Measurements from ENCODE around the gene ASTN2.

Gene ASTN2

DNA sequence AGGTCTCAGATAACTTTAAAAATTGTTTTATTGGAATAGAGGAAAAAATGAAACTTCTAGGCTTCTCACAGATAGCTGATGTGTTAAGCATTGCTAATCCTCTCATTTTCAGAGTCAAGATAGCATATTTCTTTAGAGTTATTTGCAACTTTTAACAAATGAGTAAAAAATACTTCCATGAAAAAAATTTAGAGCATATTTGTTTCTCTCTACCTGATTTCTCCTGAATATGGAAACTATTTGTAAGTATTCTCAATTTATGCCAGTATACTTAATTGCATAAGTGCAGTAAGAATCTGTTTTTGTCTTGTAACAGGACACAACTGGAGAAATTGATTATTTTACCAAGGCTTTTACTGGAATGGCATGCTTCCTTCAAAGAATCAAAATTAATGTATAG lies 731.3 kb downstream of the ASTN2 start:
- no peak overlapping the region for H3K4me3 ChIP-seq (replicated peaks; ENCODE audit: low read depth, low read length)
- TF ChIP-seq, protein P1, sequence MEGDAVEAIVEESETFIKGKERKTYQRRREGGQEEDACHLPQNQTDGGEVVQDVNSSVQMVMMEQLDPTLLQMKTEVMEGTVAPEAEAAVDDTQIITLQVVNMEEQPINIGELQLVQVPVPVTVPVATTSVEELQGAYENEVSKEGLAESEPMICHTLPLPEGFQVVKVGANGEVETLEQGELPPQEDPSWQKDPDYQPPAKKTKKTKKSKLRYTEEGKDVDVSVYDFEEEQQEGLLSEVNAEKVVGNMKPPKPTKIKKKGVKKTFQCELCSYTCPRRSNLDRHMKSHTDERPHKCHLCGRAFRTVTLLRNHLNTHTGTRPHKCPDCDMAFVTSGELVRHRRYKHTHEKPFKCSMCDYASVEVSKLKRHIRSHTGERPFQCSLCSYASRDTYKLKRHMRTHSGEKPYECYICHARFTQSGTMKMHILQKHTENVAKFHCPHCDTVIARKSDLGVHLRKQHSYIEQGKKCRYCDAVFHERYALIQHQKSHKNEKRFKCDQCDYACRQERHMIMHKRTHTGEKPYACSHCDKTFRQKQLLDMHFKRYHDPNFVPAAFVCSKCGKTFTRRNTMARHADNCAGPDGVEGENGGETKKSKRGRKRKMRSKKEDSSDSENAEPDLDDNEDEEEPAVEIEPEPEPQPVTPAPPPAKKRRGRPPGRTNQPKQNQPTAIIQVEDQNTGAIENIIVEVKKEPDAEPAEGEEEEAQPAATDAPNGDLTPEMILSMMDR (IDR thresholded peaks at IDR 0.05; ENCODE audit: low read depth, low read length, missing control alignments), result no peak
- no peak for DNase-seq (ENCODE audit: extremely low read depth, low read depth)

DNA sequence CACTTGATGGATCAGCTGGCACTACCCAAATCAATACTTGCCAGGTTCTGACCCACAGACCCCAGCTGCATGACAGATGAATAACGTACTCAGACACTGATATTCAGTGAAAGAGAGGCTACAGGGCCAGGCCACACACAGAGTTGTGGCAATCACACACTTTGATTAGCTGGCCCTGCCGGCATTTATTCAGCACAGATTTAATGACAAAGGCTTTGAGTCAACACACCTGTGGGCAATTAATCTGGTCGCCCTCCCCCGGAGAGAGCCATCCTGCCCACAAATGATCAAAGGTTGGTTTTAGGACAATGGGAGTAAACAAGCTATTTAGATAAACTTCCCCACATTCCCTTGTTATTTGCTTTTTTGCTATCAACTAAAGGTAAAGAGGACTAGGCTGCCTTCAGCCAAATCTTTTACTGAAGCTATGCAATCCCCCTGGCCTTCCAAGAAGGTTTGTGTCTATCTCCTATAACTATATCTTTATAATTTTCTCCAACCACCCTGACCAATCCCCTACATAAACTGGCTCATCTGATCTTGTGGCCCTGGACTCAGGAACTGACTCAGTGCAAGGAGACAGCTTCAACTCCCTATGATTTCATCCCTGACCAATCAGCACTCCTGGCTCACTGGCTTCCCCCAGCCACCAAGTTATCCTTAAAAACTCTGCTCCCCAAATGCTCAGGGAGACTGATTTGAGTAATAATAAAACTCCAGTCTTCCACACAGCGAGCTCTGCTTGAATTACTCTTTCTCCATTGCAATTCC lies 740.5 kb downstream of the ASTN2 start:
- TF ChIP-seq, protein P1 (IDR thresholded peaks at IDR 0.05; ENCODE audit: low read depth, low read length, missing control alignments), result no peak
- H3K4me3 ChIP-seq (replicated peaks; ENCODE audit: low read depth, low read length), result no peak overlapping the region
- DNase-seq (ENCODE audit: extremely low read depth, low read depth), result no peak

DNA sequence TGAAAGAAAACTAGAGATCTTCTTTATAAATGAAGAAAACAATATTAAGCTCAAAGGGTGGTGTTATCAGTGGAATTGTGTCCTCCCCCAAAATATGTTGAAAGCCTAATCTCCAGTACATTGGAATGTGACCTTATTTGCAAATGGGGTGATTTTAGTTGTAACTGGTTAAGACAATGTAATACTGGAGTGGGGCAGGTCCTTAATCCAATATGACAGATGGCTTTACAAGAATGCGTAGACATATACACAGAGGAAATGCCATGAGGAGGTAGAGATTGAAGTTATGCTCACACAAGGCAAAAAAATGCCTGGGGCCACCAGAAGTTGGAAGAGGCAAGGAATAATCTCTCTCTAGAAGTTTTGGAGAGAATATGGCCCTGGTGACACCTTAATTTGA lies 741.5 kb downstream of the ASTN2 start:
- DNase-seq (ENCODE audit: extremely low read depth, low read depth), result no peak
- H3K4me3 ChIP-seq (replicated peaks; ENCODE audit: low read depth, low read length), result no peak overlapping the region
- TF ChIP-seq, protein P1 (IDR thresholded peaks at IDR 0.05; ENCODE audit: low read depth, low read length, missing control alignments), result no peak

DNA sequence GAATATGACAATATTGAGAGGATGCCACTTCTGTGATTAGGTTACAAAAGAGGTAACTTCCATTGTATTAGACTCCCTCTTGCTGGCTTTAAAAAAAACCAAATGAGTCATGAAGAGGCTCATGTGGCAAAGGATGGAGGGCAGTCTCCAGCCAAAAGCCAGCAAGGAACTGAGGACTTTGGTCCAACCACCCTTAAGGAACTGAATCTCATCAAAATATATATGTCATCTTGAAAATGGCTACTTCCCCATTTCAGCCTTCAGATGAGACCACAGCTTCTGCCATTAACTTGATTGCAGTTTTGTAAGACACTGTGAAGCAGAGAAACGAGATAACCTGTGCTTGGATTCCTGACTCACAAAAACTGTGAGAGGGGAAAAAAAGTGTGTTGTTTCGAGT lies 743.3 kb downstream of the ASTN2 start:
- DNase-seq (ENCODE audit: extremely low read depth, low read depth), result no peak
- TF ChIP-seq, protein P1 (IDR thresholded peaks at IDR 0.05; ENCODE audit: low read depth, low read length, missing control alignments), result no peak

DNA sequence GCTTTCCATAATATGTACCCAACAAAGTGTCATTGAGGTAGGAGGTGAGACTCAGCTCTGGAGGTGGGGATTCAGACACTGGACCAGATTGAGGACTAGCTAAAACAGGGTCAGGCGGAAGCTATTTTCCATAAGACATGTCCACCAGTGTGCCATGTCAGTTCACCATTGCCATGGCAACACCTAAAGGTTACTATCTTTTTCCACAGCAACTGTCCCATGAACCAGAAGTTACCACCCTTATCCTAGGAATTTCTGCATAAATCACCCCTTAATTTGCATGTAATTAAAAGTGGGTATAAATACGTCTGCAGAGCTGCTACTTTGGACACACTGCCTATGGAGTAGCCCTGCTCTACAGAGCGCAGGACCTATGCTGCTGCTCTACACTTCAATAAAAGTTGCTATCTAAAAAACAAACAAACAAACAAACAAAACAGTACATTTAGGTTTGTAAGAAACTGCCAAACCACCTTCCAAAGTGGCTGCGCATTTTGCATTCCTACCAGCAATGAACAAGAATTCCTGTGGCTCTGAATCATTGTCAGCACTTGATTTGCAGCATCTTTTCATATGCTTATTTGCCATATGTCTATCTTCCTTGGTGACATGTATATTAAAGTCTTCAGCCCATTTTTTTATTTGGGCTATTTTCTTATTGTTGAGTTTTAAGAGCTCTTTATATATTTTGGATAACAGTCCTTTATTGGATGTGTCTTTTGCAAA lies 745.7 kb downstream of the ASTN2 start:
- no peak overlapping the region for H3K4me3 ChIP-seq (replicated peaks; ENCODE audit: low read depth, low read length)

More for the DNA sequence above, 743.3 kb downstream of the ASTN2 start:
- no peak overlapping the region for H3K4me3 ChIP-seq (replicated peaks; ENCODE audit: low read depth, low read length)

DNA sequence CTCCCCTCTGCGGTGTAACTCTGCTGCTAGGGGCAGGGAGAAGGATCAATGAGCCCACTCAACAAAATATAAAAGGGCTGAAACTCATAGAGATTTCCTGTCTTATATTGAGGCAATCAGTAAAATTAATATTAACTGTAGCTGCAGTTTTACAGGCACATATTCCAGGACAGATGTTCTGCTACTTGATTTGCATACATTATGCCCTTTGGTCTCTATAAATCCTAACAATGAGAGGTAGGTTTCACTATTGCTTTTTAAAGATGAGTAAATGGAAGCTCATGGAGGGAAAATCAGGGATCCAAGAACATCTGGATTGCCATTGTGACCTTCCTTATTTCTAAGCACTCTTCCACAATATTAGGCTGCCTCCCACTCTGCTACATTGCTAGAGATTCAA lies 751.3 kb downstream of the ASTN2 start:
- no peak overlapping the region for H3K4me3 ChIP-seq (replicated peaks; ENCODE audit: low read depth, low read length)
- no peak for DNase-seq (ENCODE audit: extremely low read depth, low read depth)
- TF ChIP-seq, protein P1 (IDR thresholded peaks at IDR 0.05; ENCODE audit: low read depth, low read length, missing control alignments), result no peak

More for the DNA sequence above, 745.7 kb downstream of the ASTN2 start:
- TF ChIP-seq, protein P1 (IDR thresholded peaks at IDR 0.05; ENCODE audit: low read depth, low read length, missing control alignments), result no peak
- no peak for DNase-seq (ENCODE audit: extremely low read depth, low read depth)

Data from HFF-Myc (cell line).